GM23338 (cell line): ENCODE measurements around the gene SYNJ2BP. TPM values are rescaled to one million over a fixed set of nuclear protein-coding genes. Genes with fewer than 3 reads are reported as not detected.
A peak's percentile ranks its signal among the peaks of the same experiment; 100 is the strongest.
"Not testable (repeated sequence)": the region's sequence is repeated elsewhere in the genome, so short reads cannot be mapped to it uniquely, and the experiment has no call there.

Experiments
- ATAC-seq: fragments of 200-7000 bp; cut with Tn5 transposase; 3 replicates; pipeline ENCODE4 v1.9.1; 2020
- DNase-seq: peaks from one replicate; pipeline ENCODE4 v3.0.0-alpha.2; 2015; ENCODE audit warnings: low spot score
- H2AFZ ChIP-seq: fragments of 200-600 bp; sonication (generic); 2 replicates; pipeline ENCODE4 v1.8.0; 2016; ENCODE audit warnings: antibody characterized with exemption, mild to moderate bottlenecking, moderate library complexity
- H3F3A ChIP-seq: fragments of 200-600 bp; sonication (generic); replicated peaks from 2 replicates; pipeline ENCODE4 v1.8.0; 2017; ENCODE audit warnings: antibody characterized with exemption, mixed run types, low read depth
- H3K27ac ChIP-seq: fragments of 200-600 bp; sonication (generic); 2 replicates; pipeline ENCODE4 v1.6.1; 2016; ENCODE audit warnings: low read depth
- H3K27me3 ChIP-seq: fragments of 200-600 bp; sonication (generic); 2 replicates; pipeline ENCODE4 v1.8.0; 2016; ENCODE audit warnings: mild to moderate bottlenecking, mixed run types, moderate library complexity; ENCODE audit not compliant: insufficient read depth
- H3K36me3 ChIP-seq: fragments of 200-600 bp; sonication (generic); 2 replicates; pipeline ENCODE4 v1.8.0; 2016; ENCODE audit warnings: mild to moderate bottlenecking; ENCODE audit not compliant: insufficient read depth
- H3K4me1 ChIP-seq: fragments of 200-600 bp; sonication (generic); 2 replicates; pipeline ENCODE4 v1.8.0; 2016; ENCODE audit warnings: mild to moderate bottlenecking, moderate library complexity; ENCODE audit not compliant: insufficient read depth
- H3K4me2 ChIP-seq: fragments of 200-600 bp; sonication (generic); 2 replicates; pipeline ENCODE4 v1.7.1; 2017; ENCODE audit warnings: mixed run types
- H3K4me3 ChIP-seq: fragments of 200-600 bp; sonication (generic); 2 replicates; pipeline ENCODE4 v1.6.1; 2016; ENCODE audit warnings: mixed run types
- H3K79me2 ChIP-seq: fragments of 200-600 bp; sonication (generic); replicated peaks from 2 replicates; pipeline ENCODE4 v1.8.0; 2017; ENCODE audit warnings: mild to moderate bottlenecking; ENCODE audit not compliant: insufficient read depth
- H3K9me2 ChIP-seq: fragments of 200-600 bp; sonication (generic); 2 replicates; pipeline ENCODE4 v1.8.0; 2017; ENCODE audit not compliant: insufficient read depth
- H4K20me1 ChIP-seq: fragments of 200-600 bp; sonication (generic); replicated peaks from 2 replicates; pipeline ENCODE4 v1.8.0; 2017; ENCODE audit warnings: mild to moderate bottlenecking; ENCODE audit not compliant: insufficient read depth
- H3K27ac Mint-ChIP-seq: 2 replicates; pipeline ENCODE4 v1.8.0; 2020; ENCODE audit warnings: inconsistent platforms, mild to moderate bottlenecking, moderate library complexity, mixed read lengths
- H3K27me3 Mint-ChIP-seq: 3 replicates; pipeline ENCODE4 v1.8.0; 2022; ENCODE audit warnings: low read depth, mild to moderate bottlenecking, moderate library complexity, mixed read lengths, inconsistent platforms; ENCODE audit not compliant: insufficient read depth, poor library complexity
- H3K36me3 Mint-ChIP-seq: 3 replicates; pipeline ENCODE4 v1.8.0; 2021; ENCODE audit warnings: low read depth, mild to moderate bottlenecking, inconsistent platforms, moderate library complexity, mixed read lengths
- H3K4me1 Mint-ChIP-seq: 3 replicates; pipeline ENCODE4 v1.8.0; 2020; ENCODE audit warnings: mild to moderate bottlenecking, inconsistent platforms, mixed read lengths
- H3K4me3 Mint-ChIP-seq: 3 replicates; pipeline ENCODE4 v1.8.0; 2021; ENCODE audit warnings: moderate library complexity, mild to moderate bottlenecking, inconsistent platforms, mixed read lengths
- H3K9me3 Mint-ChIP-seq: 3 replicates; pipeline ENCODE4 v1.8.0; 2020; ENCODE audit warnings: moderate library complexity, mild to moderate bottlenecking, inconsistent platforms, mixed read lengths
- CREB1 ChIP-seq: fragments of 250-450 bp; sonication (Bioruptor Pico); IDR thresholded peaks from 2 replicates; pipeline ENCODE4 v1.5.0; 2020; ENCODE audit warnings: low read depth, mild to moderate bottlenecking, moderate library complexity
- JUNB ChIP-seq: IDR thresholded peaks from one replicate; pipeline ENCODE4 v1.6.1; 2016; ENCODE audit warnings: antibody characterized with exemption; ENCODE audit not compliant: unreplicated experiment
- NANOG ChIP-seq: IDR thresholded peaks from 2 replicates; pipeline ENCODE4 v1.6.1; 2016; ENCODE audit warnings: antibody characterized with exemption, borderline replicate concordance
- POLR2AphosphoS5 ChIP-seq: IDR thresholded peaks from 2 replicates; pipeline ENCODE4 v1.6.1; 2016; ENCODE audit warnings: antibody characterized with exemption, low read depth
- REST ChIP-seq: IDR thresholded peaks from one replicate; pipeline ENCODE4 v1.6.1; 2018; ENCODE audit warnings: antibody characterized with exemption; ENCODE audit not compliant: unreplicated experiment
- STAT1 ChIP-seq: IDR thresholded peaks from one replicate; pipeline ENCODE4 v1.6.1; 2016; ENCODE audit warnings: antibody characterized with exemption; ENCODE audit not compliant: unreplicated experiment
- ZNF114 ChIP-seq: fragments of 250-450 bp; sonication (Bioruptor Pico); IDR thresholded peaks from 2 replicates; pipeline ENCODE4 v1.5.0; 2020; ENCODE audit warnings: mild to moderate bottlenecking, moderate library complexity
- ZNF331 ChIP-seq: fragments of 250-450 bp; sonication (Bioruptor Pico); IDR thresholded peaks from 2 replicates; pipeline ENCODE4 v1.5.0; 2020; ENCODE audit warnings: low read depth, mild to moderate bottlenecking, moderate library complexity
- polyA plus RNA-seq: library from polyadenylated mRNA; unstranded; fragments of >200 nt; fragmentation: Nextera tagmentation; extraction: Ambion mirVana; gene quantifications from 2 replicates; pipeline ENCODE4 v1.2.1, GENCODE V29; 2016
- total RNA-seq: library from RNA; depleted of rRNA; stranded (reverse); fragments of >200 nt; shearing (Covaris generic); gene quantifications from 2 replicates; pipeline ENCODE4 v1.2.3, GENCODE V29; 2014
- TF ChIP-seq, protein P1 (sequence below): IDR thresholded peaks from 2 replicates; pipeline ENCODE4 v1.6.1; 2016; ENCODE audit warnings: antibody characterized with exemption
- TF ChIP-seq, protein P2 (sequence below), 2 experiments: fragments of 200-600 bp in 1 of 2; sonication (generic) in 1 of 2; conservative IDR thresholded peaks; 2 replicates each; pipeline versions ENCODE4 v1.5.1 to v1.6.1; 2016 to 2017; ENCODE audit warnings: antibody characterized with exemption in 2 of 2, low read depth in 2 of 2, mild to moderate bottlenecking in 2 of 2, moderate library complexity in 1 of 2

The SYNJ2BP gene
- total and polyA plus RNA-seq, 2 experiments from 2014 or later = 24.2 to 48.2 TPM

GRCh38 chr14:70422538-70422937 is 5.6 kb upstream of the SYNJ2BP start (continued):
- no peak for TF ChIP-seq REST
- no peak for TF ChIP-seq STAT1
- no peak for TF ChIP-seq JUNB
- TF ChIP-seq ZNF114 (CRISPR knock-in tag) = no peak
- TF ChIP-seq, protein P1, sequence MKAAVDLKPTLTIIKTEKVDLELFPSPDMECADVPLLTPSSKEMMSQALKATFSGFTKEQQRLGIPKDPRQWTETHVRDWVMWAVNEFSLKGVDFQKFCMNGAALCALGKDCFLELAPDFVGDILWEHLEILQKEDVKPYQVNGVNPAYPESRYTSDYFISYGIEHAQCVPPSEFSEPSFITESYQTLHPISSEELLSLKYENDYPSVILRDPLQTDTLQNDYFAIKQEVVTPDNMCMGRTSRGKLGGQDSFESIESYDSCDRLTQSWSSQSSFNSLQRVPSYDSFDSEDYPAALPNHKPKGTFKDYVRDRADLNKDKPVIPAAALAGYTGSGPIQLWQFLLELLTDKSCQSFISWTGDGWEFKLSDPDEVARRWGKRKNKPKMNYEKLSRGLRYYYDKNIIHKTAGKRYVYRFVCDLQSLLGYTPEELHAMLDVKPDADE = no peak
- TF ChIP-seq NANOG = no peak

GRCh38 chr14:70419270-70419931 is 2.5 kb upstream of the SYNJ2BP start:
- H3K36me3 Mint-ChIP-seq, H3F3A ChIP-seq, H3K27ac Mint-ChIP-seq, H3K4me1 ChIP-seq, H3K27me3 Mint-ChIP-seq, H3K4me2 ChIP-seq, H3K27me3 ChIP-seq, H3K36me3 ChIP-seq, H3K9me3 Mint-ChIP-seq, H3K27ac ChIP-seq, H2AFZ ChIP-seq, H3K4me3 ChIP-seq, H4K20me1 ChIP-seq, H3K9me2 ChIP-seq, ATAC-seq, H3K4me3 Mint-ChIP-seq: not testable (repeated sequence)
- peaks cover 22% of the 10 kb centered on the region for H3K79me2 ChIP-seq
- peak; percentile 42 for DNase-seq
- peaks cover 25% of the 10 kb centered on the region for H3K4me1 Mint-ChIP-seq

DNA sequence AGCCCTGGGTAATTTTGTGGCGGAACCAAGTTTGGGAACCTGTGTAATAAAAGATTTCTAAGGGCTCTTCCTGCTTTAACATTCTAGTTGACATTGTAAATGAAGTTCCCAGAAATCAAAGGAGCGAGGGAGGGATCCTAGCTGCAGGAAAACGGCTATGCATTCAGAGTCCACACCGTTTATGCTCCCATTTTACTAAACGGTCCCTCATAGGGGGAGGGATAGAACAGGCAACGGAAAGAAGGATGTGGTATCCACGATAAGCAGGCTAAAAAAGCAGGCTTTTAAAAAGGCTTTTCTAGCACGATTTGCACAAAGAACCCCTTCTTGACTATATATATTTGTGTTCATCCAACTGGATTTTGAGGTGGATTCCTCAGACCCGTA is 559 bp downstream of the SYNJ2BP start:
- no peaks in the 10 kb centered on the region for H3F3A ChIP-seq
- Mint-ChIP-seq H3K9me3 (no peaks in the 10 kb centered on the region), H3K4me3 (peak overlapping the region; percentile 97), H3K27me3 (peaks cover 2% of the 10 kb centered on the region), H3K4me1 (peaks cover 29% of the 10 kb centered on the region), H3K36me3 (no peaks in the 10 kb centered on the region), H3K27ac (peak overlapping the region; percentile 97)
- peaks cover 5% of the 10 kb centered on the region; the same call in 1 of the 2 replicates for H3K4me1 ChIP-seq
- H3K4me2 ChIP-seq = peak overlapping the region; percentile 85
- H3K4me3 ChIP-seq = peak overlapping the region; percentile 69
- H3K36me3 ChIP-seq = peaks cover 7% of the 10 kb centered on the region; the same call in 1 of the 2 replicates
- H3K9me2 ChIP-seq = no peaks in the 10 kb centered on the region
- peak overlapping the region; percentile 4; the same call in 1 of the 2 replicates for H2AFZ ChIP-seq
- peaks cover 52% of the 10 kb centered on the region for H3K79me2 ChIP-seq
- ATAC-seq = peak; percentile 60
- no peaks in the 10 kb centered on the region; the same call in 1 of the 2 replicates for H4K20me1 ChIP-seq
- H3K27me3 ChIP-seq = no peaks in the 10 kb centered on the region
- peak; percentile 30 for DNase-seq
- peak overlapping the region; percentile 40 for H3K27ac ChIP-seq
- TF ChIP-seq JUNB (no peak), CREB1 (no peak), ZNF331 (CRISPR knock-in tag) (no peak), STAT1 (no peak), POLR2AphosphoS5 (no peak), REST (no peak), NANOG (no peak)
- TF ChIP-seq, protein P1 = no peak
- TF ChIP-seq, protein P2, sequence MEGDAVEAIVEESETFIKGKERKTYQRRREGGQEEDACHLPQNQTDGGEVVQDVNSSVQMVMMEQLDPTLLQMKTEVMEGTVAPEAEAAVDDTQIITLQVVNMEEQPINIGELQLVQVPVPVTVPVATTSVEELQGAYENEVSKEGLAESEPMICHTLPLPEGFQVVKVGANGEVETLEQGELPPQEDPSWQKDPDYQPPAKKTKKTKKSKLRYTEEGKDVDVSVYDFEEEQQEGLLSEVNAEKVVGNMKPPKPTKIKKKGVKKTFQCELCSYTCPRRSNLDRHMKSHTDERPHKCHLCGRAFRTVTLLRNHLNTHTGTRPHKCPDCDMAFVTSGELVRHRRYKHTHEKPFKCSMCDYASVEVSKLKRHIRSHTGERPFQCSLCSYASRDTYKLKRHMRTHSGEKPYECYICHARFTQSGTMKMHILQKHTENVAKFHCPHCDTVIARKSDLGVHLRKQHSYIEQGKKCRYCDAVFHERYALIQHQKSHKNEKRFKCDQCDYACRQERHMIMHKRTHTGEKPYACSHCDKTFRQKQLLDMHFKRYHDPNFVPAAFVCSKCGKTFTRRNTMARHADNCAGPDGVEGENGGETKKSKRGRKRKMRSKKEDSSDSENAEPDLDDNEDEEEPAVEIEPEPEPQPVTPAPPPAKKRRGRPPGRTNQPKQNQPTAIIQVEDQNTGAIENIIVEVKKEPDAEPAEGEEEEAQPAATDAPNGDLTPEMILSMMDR (conservative IDR thresholded peaks at IDR 0.05; ENCODE audit: low read depth in 2 of 2) = no peak
